BJ (cell line): ENCODE measurements around the gene PHB1. TPM values are rescaled to one million over a fixed set of nuclear protein-coding genes. Genes with fewer than 3 reads are reported as not detected.
"Not testable (repeated sequence)": the region's sequence is repeated elsewhere in the genome, so short reads cannot be mapped to it uniquely, and the experiment has no call there.

Source experiments
- CTCF ChIA-PET: fragments of 350-600 bp; formaldehyde crosslinking; extraction: SDS; loops from one replicate; lab custom pipeline; 2021; ENCODE audit warnings: antibody characterized with exemption, inconsistent platforms; lab: Yijun Ruan, JAX
- POLR2A ChIA-PET: fragments of 300-600 bp; sonication (Branson Sonifier 250); formaldehyde crosslinking; extraction: SDS; loops from one replicate; lab custom pipeline; 2021; ENCODE audit warnings: antibody characterized with exemption; lab: Charles Lee
- DNase-seq: peaks from one replicate; pipeline ENCODE4 v3.0.0-alpha.2; 2011; ENCODE audit warnings: low read depth
- H3K27me3 ChIP-seq: 2 replicates; pipeline ENCODE4 v1.6.0; 2011; ENCODE audit warnings: low read length; ENCODE audit not compliant: control insufficient read depth, insufficient read depth
- H3K36me3 ChIP-seq: 2 replicates; pipeline ENCODE4 v1.5.1; 2011; ENCODE audit warnings: low read length; ENCODE audit not compliant: control insufficient read depth, insufficient read depth
- H3K4me3 ChIP-seq: 2 replicates; pipeline ENCODE4 v1.5.1; 2011; ENCODE audit warnings: low read depth, mild to moderate bottlenecking, control low read depth, low read length
- CTCF ChIP-seq: IDR thresholded peaks from 2 replicates; pipeline ENCODE4 v1.5.1; 2011; ENCODE audit warnings: low read depth, mild to moderate bottlenecking, control low read depth, inconsistent platforms, low read length, moderate library complexity; ENCODE audit not compliant: insufficient read depth
- polyA plus RNA-seq: library from polyadenylated mRNA; depleted of rRNA; stranded (reverse); fragments of >200 nt; gene quantifications from 2 replicates; pipeline ENCODE4 v1.2.3, GENCODE V29; 2011

Gene PHB1
- polyA plus RNA-seq, 1 experiment: 369 TPM

DNA sequence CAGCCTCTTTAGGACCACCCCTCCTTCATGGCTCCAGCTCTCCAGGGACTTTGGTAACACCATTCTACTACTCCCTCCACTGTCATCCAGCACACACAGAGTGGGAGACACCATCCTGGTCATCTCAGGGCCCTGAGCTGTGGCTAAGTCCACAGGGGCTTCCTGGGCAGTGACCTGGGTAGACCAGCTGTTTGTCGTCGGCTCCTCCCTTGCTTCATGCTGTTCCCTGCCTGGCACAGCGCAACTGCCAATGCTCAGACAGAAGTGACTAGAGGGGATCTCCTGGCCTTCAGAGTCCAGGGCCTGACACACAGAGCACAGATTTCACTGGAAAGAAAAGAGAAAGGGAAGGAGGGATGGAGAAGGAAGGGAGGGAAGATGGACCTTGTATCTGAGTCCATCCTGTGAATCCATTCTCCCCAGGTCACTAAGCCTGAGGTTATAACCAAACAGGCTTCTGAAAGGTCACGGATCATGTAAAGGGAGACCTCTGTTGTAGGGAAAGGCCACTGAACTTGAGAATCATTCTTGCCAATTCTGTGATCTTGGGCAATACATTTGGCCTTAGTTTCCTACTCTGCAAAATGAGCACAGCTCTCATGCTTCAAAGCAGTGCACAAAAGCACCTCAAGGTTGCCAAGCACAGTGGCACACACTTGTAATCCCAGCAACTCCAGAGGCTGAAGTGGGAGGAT, 18.5 kb upstream of the PHB1 start:
- Histone ChIP-seq H3K36me3 (no peaks in the 10 kb centered on the region), H3K4me3 (no peak overlapping the region), H3K27me3 (peaks cover 5% of the 10 kb centered on the region)
- no peak for TF ChIP-seq CTCF
- ChIA-PET CTCF (interaction anchor here (0.8 to 16.7 kb wide), 8 partner anchors 7 to 122 kb away, joined by 3 to 294 read pairs (median 5); no protein-coding TSS in a partner anchor), POLR2A (no interaction called here)
- DNase-seq: no peak

DNA sequence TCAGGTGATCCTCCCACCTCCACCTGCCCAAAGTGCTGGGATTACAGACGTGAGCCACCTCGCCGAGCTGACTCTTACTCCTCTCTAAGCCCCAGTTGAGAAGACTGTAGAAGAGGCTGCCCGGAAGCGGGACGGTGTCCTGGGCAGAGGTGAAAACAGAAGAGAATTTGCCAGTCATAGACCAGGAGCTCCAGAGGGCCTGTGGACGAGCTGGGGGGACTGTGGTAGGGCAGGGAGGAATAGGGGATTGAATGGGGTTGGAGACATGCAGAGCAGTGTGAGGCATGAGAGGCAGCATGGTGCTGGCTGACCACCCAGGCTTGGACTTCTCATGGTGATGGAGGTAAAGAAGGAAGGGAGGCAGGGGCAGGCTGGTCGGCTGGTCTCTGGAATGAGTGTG, 17.1 kb upstream of the PHB1 start:
- no peaks in the 10 kb centered on the region for H3K36me3 ChIP-seq
- H3K27me3 ChIP-seq: peaks cover 3% of the 10 kb centered on the region
- POLR2A ChIA-PET: no interaction called here
- H3K4me3 ChIP-seq: no peak overlapping the region
- CTCF ChIA-PET: interaction anchor here (0.9 to 16.7 kb wide), 4 partner anchors 117 to 272 kb away, joined by 3 to 294 read pairs (median 4); no protein-coding TSS in a partner anchor
- no peak for TF ChIP-seq CTCF
- DNase-seq: no peak

DNA sequence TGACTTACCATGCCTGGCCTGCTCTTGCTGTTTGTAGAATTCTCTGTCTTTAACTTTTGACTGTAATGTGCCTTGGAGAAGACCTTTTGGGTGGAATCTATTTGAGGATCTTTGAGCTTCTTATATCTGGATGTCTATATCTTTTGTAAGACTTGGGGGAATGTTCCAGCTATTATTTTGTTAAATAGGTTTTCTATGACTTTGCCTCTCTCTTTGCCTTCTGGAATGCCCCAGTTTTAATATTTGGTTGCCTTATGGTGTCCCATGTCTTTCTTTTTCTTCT, 10.3 kb upstream of the PHB1 start:
- no peaks in the 10 kb centered on the region for H3K36me3 ChIP-seq
- no peak for TF ChIP-seq CTCF
- H3K27me3 ChIP-seq: no peaks in the 10 kb centered on the region
- no peak overlapping the region for H3K4me3 ChIP-seq
- CTCF ChIA-PET: interaction anchor here (3.1 to 16.7 kb wide), 2 partner anchors 10 to 130 kb away, joined by 16 to 294 read pairs; no protein-coding TSS in a partner anchor
- DNase-seq: no peak
- POLR2A ChIA-PET: no interaction called here

DNA sequence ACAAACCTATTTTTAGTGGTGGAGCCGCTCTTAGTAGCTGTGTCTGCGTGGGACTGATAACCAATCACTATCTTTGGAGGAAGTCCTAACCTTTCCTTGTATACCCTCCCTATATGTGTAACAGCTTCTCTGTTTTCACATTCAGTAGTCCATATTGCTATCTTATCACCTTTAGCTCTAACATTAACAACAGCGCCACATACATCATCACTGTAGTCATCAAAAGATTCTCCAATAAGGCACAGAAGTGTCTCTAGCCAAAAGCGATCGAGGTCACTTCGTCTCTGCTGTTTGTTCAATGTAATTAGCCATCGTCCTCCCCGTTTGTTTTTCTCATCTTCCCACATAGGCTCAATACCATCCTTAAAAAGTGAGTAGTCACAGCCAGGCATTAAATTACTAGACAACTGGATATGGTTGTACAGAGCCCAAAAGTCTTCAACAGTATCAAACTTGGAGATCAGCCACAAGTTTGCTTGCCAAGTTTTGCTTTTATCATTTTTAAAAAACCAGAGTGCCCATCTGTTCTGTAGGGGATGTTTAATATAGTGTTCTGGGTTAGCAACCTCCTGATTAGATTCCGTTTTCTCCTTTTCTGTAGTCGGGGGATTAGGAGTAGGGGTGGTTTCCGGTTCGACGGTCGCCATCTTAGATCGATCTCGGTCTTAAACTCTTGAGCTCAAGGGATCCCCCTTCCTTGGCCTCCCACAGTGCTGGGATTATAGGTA, 9.8 kb upstream of the PHB1 start:
- DNase-seq, H3K4me3 ChIP-seq, H3K36me3 ChIP-seq, POLR2A ChIA-PET, H3K27me3 ChIP-seq: not testable (repeated sequence)
- CTCF ChIA-PET: interaction anchor here (0.7 to 16.7 kb wide), 3 partner anchors 9 to 130 kb away, joined by 3 to 294 read pairs (median 16); no protein-coding TSS in a partner anchor

DNA sequence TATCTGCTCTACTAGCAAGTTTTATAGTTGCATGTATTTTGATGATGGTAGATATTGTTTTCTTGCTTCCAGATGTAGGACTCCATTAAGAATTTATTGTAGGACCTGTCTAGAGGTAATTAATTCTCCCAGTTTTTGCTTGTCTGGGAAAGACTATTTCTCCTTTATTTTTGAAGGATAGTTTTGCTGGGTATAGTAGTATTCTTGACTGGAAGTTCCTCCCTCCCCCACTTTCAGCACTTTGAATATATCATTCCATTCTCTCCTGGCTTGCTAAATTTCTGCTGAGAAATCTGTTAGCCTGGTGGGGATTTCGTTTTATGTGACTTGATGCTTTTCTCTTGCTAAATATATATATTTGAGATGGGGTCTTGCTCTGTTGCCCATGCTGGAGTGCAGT, 8.0 kb upstream of the PHB1 start:
- ChIA-PET CTCF (no interaction called here), POLR2A (no interaction called here)
- H3K27me3 ChIP-seq: no peaks in the 10 kb centered on the region
- DNase-seq: no peak
- TF ChIP-seq CTCF: no peak
- H3K36me3 ChIP-seq: no peaks in the 10 kb centered on the region
- H3K4me3 ChIP-seq: no peak overlapping the region

- H3K4me3 ChIP-seq, H3K27me3 ChIP-seq, H3K36me3 ChIP-seq, DNase-seq, POLR2A ChIA-PET: not testable (repeated sequence)
- CTCF ChIA-PET: interaction anchor here (1.0 kb wide), 1 partner anchor 15 kb away, joined by 3 read pairs; no protein-coding TSS in a partner anchor
Measured at GRCh38 chr17:49419761-49420160, 5.1 kb upstream of the PHB1 start.

- H3K27me3 ChIP-seq, H3K4me3 ChIP-seq, POLR2A ChIA-PET, H3K36me3 ChIP-seq, DNase-seq: not testable (repeated sequence)
- CTCF ChIA-PET: interaction anchor here (1.0 kb wide), 1 partner anchor 16 kb away, joined by 3 read pairs; no protein-coding TSS in a partner anchor
Measured at GRCh38 chr17:49418754-49419740, 4.4 kb upstream of the PHB1 start.
